Activated CD4-positive, CD25-positive, alpha-beta regulatory T cell treated with anti-CD3 and anti-CD28 coated beads, Interleukin-2, amount 50 U/mL, for 72 hours (primary cell): ENCODE measurements around the gene BCAS1.

Source experiments
- DNase-seq: peaks from one replicate; pipeline ENCODE4 v3.0.0; 2021

BCAS1 gene

GRCh38 chr20:54070187-54070987 lies at the start of gene BCAS1:
BCAS1 (minus strand) TSS chr20:54070594; CDS start chr20:54058718, 11,876 bp downstream.
- no peak for DNase-seq

GRCh38 chr20:54119744-54120143 lies 49.4 kb upstream of the BCAS1 start:
- no peak for DNase-seq

GRCh38 chr20:54118220-54119001 lies 48.0 kb upstream of the BCAS1 start:
- no peak for DNase-seq

GRCh38 chr20:54116550-54117235 lies 46.3 kb upstream of the BCAS1 start:
- no peak for DNase-seq

GRCh38 chr20:54115172-54115854 lies 44.9 kb upstream of the BCAS1 start:
- DNase-seq, result no peak

GRCh38 chr20:54114109-54114508 lies 43.7 kb upstream of the BCAS1 start:
- no peak for DNase-seq

GRCh38 chr20:54113566-54113965 lies 43.2 kb upstream of the BCAS1 start:
- no peak for DNase-seq

- no peak for DNase-seq
These were observed 42.0 kb upstream of the BCAS1 start for GRCh38 chr20:54112221-54112884.

- no peak for DNase-seq
These were observed 41.1 kb upstream of the BCAS1 start for GRCh38 chr20:54111460-54111859.

GRCh38 chr20:54110457-54110856 lies 40.1 kb upstream of the BCAS1 start:
- DNase-seq, result no peak

GRCh38 chr20:54110041-54110440 lies 39.6 kb upstream of the BCAS1 start:
- no peak for DNase-seq

- DNase-seq, result no peak
These were observed 38.4 kb upstream of the BCAS1 start for GRCh38 chr20:54108817-54109216.

GRCh38 chr20:54108326-54108642 lies 37.9 kb upstream of the BCAS1 start:
- DNase-seq, result no peak

GRCh38 chr20:54107600-54108325 lies 37.4 kb upstream of the BCAS1 start:
- DNase-seq, result no peak

GRCh38 chr20:54107181-54107580 lies 36.8 kb upstream of the BCAS1 start:
- no peak for DNase-seq

GRCh38 chr20:54106162-54106561 lies 35.8 kb upstream of the BCAS1 start:
- no peak for DNase-seq

- no peak for DNase-seq
These were observed 35.3 kb upstream of the BCAS1 start for GRCh38 chr20:54105653-54106052.

- DNase-seq, result no peak
These were observed 34.4 kb upstream of the BCAS1 start for GRCh38 chr20:54104781-54105180.

- DNase-seq, result no peak
These were observed 33.6 kb upstream of the BCAS1 start for GRCh38 chr20:54103762-54104600.

GRCh38 chr20:54103067-54103761 lies 32.8 kb upstream of the BCAS1 start:
- DNase-seq, result peak; percentile 80
